ENCODE data around the gene TSHZ1.

- TF ChIP-seq POLR2AphosphoS5 (IDR thresholded peaks at IDR 0.05; ENCODE audit: low read depth, low read length) (no peak), REST (IDR thresholded peaks at IDR 0.05; ENCODE audit: insufficient read depth in 1 of 2, low read depth in 2 of 2, low read length in 2 of 2) (no peak), TAF1 (IDR thresholded peaks at IDR 0.05; ENCODE audit: borderline replicate concordance, insufficient read depth, low read length) (no peak), SIN3A (IDR thresholded peaks at IDR 0.05; ENCODE audit: borderline replicate concordance, insufficient read depth, low read length) (no peak), FOXP2 (optimal IDR thresholded peaks at IDR 0.05; ENCODE audit: borderline replicate concordance, extremely low read depth, extremely low read length, insufficient read depth) (no peak)
Measured at GRCh38 chr18:75261430-75262223, 51.0 kb downstream of the TSHZ1 start.
